Measurements from ENCODE around the gene EIF2AK3.
A peak's percentile ranks its signal among the peaks of the same experiment; 100 is the strongest.
"Not testable (repeated sequence)": the region's sequence is repeated elsewhere in the genome, so short reads cannot be mapped to it uniquely, and the experiment has no call there.

Gene EIF2AK3

DNA sequence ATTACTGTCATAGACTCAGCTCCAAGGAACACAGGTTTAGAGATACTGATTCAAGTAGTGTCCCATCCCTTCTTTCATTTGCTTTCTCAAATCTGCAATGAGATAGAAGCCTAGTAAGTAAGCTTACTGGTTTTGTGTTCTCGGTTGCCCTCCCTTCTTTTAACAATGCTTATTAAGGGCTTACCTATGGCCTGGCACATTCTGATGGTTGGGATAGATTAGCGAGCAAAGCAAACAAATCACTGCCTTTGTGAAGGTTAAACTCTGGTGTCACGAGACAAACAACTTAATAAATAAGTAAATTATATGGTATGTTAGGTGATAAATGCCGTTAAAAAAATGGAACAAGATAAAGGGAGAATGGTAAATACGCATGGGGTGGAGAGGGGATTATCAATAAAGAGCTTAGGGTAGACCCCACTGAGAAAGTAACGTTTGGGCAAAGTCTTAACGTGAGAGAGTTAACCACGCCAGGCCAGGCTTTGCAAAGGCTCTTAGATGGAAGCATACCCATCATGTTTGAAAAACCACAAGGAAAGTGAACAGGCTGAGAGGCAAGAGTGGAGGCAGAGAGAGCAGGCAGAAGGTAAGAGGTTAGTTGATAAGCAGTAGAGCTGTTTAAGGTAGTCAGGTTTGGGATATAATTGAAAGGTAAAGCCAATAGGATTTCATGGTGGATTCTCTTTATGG is 31.0 kb downstream of the EIF2AK3 start:
- DNase-seq (ENCODE audit: low spot score), result no peak

DNA sequence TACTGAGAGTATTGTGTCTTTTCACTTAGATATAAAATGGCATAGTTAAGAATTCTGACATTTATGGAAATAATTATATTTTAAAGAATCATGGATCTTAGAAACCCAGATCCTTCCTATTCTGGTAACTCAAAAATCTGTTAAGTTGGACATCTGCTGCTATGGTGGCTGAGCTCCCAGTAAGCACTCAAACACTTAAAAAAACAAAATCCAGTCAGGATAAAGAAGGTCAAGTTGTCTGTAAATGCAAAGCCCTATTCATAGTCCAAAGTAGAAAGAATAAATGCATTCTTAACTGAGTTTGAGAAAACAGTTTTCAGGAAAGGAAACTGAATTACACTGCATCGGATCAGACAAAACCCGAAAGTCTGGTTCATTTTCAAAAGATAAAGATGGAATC is 35.6 kb downstream of the EIF2AK3 start:
- DNase-seq (ENCODE audit: low spot score), result no peak

DNA sequence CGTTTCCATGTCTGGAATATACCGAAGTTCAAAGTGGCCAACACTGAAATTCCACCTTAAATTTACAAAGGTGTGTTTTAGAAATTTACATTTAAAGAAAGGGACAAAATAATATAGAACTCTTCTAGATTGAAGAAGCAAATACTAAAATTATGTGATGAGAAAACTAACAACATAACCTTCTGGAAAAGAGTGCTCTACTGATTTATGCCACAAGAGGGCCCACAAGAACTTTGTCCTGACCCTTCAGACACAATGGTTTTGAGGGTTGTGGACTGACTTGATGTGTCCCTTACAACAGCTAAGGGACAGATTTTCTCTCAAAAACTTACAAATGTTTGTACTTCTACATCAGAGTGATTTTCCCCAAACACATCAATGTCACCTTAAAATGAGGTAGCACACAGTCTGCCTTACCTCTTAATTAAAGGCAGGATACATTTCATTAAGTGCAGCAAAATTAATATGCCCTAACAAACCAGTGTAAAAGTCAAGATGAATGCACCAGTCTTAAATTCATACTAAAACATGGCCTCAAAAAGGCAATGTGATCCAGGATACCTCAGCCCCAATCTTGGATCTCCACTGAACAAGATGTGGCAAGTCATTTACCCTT is 36.2 kb downstream of the EIF2AK3 start:
- peak; percentile 63 for DNase-seq (ENCODE audit: low spot score)

DNA sequence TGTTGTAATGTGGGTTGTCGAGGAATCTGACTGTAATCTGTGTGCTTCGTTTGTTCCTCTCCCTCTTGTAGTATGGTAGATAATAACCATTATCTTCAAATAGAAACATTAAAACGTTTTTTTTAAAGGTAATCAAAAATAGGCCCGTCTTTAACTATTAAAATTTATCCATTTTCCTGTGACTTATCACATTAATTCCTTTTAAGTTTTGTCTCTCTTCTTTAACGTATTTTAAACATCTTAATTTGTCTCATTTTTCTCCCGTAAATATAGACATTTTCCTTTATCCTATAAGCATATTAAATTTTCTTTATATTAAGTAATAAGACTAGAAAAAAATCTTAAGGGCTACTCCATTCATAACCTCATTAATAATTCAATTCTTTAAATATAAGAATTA is 41.3 kb downstream of the EIF2AK3 start:
- DNase-seq (ENCODE audit: low spot score), result no peak

DNA sequence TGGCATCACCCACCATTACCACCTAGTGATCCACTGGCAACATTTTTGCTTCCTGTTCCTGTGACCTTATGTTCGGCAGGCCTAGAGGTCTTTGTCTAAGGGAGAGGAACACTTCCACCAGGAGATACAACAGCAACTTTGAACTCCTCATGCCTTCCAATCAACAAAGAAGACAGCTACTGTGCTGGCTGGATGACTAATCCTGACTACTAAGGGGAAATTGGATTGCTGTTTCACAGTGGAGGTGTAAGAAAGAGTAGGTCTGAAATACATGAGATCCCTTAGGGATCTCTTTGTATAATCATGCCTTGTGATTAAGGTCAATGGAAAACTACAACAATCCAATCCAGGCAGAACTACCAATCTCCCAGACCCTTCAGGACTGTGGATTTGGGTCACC is 45.2 kb downstream of the EIF2AK3 start:
- no peak for DNase-seq (ENCODE audit: low spot score)

DNA sequence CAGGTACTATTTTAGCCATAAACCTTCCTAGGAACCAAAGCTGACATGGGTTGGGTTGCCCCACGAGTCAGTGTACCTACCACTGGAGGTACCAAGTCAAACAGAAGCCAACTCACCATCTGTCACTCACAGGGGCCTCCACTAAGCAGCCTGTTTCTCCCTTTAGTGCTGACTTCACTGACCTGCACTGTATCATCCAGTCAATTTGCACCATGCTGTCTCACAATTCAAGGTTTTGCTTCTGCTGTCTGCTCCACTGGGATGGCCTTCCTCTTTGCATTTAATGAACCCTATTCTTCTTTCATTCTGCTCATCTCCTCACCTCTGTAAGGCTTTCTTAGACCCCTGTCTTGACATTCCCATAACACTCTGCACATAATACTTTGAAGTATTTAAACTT is 47.2 kb downstream of the EIF2AK3 start:
- no peak for DNase-seq (ENCODE audit: low spot score)

DNA sequence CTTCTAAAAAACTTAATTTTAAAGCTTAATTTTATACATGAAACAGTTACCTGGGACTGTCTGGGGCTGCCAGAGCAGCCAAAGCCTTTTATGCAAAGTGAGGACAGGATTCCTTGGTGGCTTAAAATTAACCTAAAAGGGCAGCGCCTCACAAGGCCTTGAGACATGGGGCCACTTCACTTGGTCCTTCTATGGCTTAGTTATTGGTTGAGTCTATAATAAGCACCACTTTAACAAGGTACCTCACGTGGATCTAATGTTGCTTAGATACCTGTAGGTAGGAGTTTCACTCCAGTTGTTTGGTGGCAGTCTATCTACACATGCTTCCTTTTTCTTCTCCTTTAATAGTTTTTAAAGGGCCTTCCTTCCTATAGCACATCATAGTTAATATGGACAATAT is 51.6 kb downstream of the EIF2AK3 start:
- DNase-seq (ENCODE audit: low spot score), result no peak

DNA sequence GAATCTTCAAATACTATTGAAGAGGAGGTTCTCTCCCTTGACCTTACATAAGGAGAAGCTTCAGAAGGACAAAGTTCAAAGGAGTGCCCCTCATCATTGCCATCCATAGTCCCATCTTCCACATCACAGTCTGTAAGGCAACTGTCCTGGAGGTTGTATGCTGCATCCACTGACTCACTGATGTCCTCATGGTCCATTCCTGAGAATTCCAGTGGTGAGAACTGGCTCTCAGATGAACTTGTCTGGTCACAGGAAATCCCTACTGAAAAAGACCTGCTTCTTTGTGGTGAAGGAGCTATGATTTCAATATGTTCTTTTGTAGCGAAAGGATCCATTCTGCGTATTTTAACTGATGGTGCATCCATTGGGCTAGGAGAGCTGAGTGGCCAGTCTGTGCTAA is 52.2 kb downstream of the EIF2AK3 start:
- DNase-seq (ENCODE audit: low spot score), result no peak

DNA sequence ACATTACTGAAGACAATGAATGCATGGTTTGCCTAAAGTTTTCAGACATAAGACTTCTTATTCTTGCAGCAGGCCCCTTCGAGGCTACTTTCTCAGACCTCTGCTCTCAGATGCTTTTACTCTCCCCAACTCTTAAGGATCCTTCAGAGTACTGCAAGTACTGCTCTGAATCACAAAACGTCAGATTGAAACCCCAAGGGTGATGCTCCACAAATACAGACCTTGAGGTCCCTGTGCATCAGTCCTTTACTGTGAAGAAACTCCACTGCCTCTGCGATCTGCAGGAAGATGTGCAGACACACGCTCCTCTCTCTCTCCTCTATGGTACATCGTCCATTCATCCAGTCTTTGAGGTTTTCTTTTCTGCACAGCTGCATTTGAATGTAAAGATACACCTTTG is 52.8 kb downstream of the EIF2AK3 start:
- DNase-seq (ENCODE audit: low spot score), result no peak

DNA sequence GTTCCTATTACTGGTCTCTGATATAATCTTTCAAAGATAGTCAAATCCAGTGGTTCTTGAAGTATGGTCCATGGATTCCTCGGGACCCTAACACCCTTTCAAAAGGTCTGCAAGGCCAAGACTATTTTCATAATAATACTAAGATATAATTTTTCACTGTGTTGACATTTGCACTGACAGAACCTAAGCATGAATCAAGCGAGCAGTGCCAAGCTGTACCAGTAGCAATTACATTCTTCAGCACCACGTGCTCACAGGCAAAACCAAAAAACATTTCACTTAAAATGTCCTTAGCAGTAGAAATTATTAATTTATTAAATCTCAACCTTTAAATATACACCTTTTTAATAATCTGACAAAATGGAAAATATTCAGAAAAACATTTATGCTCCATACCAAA is 59.1 kb downstream of the EIF2AK3 start:
- DNase-seq (ENCODE audit: low spot score), result no peak

DNA sequence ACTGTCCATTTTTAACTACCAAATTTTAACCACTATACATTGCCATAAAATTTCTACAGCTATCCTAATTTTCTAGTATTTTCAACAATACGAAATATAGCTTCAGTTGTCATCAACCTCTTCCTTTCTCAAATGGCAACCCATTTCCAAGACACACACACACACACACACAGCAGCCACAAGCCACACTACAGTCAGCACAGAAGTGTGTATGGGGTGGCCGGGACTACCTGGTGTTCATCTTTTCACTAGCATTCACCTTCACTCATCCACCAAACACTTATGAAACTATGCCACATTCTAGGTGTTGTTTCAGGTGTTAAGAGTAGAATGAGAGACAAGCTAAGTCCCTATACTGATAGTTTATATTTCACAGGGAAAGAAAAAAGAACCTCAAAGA is 62.9 kb downstream of the EIF2AK3 start:
- no peak for DNase-seq (ENCODE audit: low spot score)

DNA sequence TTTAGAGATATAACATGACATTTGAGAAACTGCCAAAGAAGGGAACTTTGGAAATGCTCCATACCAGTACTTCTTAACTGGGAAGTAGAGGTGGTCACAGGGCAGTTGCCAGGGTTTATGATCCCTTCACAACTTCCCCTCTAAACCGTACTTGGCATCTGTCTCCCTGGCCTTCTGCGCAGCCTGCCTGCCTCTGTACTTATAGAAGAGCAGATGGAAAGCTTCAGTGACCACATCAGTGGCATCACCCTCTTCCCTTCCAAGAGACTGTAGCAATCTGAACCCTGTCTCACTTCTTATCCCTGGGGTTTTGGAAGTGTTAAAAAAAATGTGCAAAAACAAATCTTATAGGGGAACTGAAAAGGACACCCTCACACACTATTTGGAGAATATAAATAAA is 64.1 kb downstream of the EIF2AK3 start:
- DNase-seq (ENCODE audit: low spot score), result no peak

DNA sequence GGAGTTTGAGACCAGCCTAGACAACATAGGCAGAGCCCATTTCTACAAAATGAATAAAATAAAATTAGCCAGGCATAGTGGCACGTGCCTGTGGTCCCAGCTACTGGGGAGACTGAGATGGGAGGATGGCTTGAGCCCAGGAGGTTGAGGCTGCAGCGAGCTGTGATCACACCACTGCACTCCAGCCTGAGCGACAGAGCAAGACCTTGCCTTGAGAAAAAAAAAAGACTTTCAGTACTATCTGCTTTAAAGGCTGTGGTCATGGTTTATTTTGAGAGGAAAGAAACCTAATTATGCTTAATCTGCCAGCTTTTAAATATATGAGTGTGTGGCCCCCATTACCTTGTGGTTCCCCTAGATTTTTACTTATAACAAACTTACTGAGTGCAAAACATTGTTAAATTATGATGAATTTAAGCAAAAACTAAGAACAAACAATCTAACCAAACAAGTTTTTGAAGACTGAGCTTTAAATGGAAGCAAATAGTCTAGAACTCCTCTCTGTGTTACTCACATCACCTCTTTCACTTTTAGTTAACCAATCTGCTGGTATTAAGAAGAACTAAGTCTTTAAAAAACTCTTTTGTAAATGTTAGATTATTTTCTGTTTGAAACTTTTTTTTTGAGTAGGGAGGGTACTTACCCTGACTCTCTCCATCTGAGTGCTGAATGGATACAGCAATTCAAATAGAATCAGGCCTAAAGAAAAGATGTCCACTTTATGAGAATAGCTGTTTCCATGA is 65.4 kb downstream of the EIF2AK3 start:
- no peak for DNase-seq (ENCODE audit: low spot score)

DNA sequence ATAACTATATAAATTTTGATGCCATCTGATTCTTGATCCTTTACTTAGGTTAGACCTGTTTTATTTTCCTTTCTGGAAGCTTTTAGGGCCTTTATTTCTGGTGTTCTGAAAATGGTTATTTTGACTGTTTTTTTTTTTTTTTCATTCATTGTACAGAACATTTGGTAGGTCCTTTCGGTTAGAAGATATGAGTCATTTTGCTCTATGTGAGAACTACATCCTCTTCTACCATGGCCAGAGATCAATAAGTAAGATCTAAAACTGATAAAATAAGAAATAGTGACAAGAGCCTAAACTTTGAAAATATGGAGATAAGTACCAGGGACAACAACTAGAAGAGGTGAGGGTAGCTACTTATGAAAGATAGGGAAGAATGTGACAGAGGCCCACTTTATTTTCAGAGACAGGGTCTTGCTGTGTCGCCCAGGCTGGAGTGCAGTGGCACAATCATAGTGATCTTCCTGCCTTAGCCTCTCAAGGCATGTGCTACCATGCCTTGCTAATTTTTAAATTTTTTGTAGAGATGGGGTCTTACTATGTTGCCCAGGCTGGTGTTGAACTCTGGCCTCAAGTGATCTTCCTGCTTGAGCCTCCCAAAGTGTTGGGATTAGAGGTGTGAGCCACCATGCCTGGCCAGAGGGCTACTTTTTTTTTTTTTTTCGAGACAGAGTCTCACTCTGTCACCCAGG is 66.5 kb downstream of the EIF2AK3 start:
- DNase-seq (ENCODE audit: low spot score), result no peak

DNA sequence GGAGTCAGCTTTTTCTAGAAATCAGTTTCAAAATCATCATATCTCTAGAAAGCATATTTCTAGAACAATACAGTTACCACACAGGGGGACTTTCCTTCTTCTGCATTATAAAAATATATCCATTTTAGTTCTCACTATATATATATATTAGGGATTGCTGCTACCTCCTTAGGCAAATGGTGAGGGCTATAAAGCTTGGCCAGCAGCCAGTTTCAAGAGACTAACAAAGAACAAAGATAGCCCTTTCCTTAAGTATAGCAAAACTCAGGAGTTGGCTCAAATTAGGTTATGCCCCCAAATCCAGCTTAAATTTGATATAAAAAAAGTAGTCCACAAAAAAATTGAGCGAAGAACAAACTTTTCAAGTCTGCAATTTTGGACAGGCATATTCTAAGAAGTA is 70.0 kb downstream of the EIF2AK3 start:
- DNase-seq (ENCODE audit: low spot score), result no peak

DNA sequence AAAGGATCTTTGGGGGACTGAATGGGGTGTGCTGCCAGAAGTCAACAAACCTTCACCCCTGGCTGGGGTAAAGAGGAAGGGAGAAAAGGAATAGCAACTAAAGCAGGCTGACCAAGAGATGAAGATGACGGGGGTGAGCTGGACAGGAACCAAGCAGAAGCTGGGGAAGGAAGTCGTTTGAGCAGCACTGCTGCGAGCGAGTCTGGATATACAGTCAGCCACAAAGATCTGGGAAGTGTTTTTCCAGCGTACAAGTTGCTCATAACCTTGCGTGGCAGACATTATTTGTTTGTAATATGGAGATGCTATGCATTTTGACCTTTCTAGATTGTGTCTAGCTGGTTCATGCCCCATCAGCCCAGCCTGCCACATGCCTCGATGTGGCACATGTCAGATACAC is 71.2 kb downstream of the EIF2AK3 start:
- no peak for DNase-seq (ENCODE audit: low spot score)

DNA sequence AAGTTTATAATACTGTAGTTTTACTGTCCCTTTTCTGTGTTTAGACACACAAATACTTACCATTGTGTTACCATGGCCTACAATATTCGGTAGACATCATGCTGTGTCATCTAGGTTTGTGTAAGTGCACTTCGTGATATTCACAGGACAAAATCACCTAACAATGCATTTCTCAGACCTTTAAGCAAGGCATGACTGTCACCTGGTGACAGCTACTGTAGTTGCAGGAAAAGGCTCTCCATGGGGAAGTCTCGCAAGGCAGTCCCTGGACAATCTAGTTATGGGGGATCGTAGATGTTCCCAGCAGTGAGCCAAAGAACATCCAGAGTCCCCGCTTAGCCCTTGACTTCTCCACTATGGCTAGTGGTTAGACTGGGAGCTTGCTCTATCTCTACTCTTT is 73.1 kb downstream of the EIF2AK3 start:
- DNase-seq (ENCODE audit: low spot score), result no peak

DNA sequence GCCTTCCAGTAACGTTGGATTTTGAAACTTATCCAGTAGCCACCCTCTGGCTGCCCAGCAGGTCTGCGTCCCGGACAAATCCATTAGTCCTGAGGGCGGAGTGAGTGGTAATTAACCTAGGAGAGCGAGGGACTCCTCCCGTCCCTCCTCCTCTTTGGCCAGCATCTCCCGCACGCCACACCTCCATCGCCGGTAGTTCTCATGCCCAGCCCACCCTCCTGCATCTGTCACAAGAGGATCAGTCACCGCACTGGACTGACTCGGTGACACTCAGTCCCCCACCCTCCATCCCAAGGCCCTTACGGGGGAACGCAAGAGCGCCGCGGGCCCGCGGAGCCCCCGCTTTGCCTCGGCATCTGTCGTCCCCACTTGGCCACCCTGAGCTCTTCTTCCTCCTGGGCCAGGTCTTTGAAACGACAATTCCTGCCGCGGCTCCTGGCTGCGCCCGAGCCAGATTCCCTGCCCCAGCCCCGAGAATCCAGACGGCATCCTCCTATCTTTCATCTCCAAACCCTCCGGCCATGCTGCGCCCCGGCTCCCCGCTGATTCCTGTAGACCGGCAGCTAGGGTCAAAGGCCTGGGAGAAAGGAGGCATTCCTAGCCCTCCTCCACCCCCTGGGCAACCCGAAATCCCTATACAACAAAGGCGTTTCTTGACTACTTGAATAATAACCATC is 77.5 kb downstream of the EIF2AK3 start:
- no peak for DNase-seq (ENCODE audit: low spot score)

DNA sequence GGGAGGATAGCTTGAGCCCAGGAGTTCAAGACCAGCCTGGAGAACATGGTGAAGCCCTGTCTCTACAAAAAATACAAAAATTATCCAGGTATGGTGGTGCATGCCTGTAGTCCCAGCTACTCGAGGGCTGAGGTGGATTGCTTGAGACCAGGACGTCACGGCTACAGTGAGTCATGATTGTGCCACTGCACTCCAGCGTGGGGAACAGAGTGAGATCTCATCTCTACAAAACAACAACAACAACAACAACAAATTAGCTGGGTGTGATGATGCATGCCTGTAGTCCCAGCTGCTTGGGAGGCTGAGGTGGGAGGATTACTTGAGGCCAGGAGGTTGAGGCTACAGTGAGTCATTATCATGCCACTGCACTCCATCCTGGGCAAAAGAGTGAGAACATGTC is 81.0 kb downstream of the EIF2AK3 start:
- not testable (repeated sequence) for DNase-seq (ENCODE audit: low spot score)

DNA sequence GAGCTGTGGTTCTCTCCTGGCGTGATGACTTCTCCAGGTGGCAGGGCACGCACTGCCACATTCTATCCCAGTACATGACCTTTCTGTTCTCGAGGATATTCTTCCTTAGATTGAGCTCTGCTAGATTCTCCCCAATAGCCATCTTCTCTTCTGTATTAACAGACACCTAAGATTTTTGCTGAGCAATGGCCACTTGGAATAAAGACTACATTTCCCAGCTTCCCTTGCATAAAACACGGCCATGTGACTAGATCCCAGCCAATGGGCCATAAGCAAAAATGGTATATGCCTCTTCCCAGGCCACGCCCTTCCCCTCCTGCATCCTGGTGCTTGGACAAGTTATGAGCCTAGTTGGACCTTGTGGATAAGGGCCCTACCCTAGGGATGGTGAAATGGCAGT is 82.1 kb downstream of the EIF2AK3 start:
- DNase-seq (ENCODE audit: low spot score), result no peak

DNA sequence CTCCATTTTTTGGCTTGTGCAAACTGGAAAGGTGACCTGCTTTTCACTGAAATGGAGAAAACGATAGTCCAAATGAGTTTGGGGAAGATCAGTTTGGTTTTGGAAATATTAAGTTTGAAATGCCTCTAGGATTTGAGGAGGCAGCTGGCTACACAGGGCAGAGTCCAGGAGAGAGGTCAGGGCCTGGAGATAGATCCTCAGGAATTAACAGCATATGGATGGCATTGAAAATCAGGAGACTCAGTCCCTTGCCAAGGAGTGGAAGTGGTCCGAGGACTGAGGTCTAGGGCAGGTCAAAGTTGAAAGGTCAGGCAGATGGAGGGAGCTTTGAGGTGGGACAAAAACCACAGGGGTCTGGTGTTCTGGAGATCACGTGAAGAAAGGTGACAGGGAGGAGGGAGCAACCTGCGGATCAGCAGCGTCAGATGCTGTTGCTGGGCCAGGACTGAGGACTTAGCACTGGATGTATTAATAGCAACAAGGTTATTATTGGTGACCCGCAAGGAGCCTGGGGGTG is 83.7 kb downstream of the EIF2AK3 start:
- no peak for DNase-seq (ENCODE audit: low spot score)

DNA sequence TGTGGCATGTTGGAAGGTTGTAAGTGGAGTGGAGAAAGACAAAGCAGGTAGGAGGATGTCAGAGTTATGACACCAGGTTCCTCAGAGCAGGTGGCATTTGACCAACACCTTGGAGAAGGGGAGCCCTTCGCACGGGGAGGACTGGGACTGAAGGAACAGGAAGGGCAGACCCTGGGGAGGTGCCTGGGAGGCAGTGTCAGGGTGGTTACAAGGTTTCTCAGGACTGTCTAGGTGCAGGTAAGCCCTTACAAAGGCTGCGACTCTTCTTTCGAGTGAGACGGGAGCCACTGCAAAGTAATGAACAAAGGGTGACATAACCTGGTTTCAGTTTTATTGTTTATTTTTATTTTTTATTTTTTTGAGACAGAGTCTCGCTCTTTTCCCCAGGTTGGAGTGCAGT is 84.6 kb downstream of the EIF2AK3 start:
- DNase-seq (ENCODE audit: low spot score), result no peak
